GM21619 (cell line): ENCODE measurements around the gene ANKFN1.
"Not testable (repeated sequence)": the region's sequence is repeated elsewhere in the genome, so short reads cannot be mapped to it uniquely, and the experiment has no call there.

Source experiments
- ATAC-seq: cut with Tn5 transposase; IDR thresholded peaks from one replicate; pipeline ENCODE4 v1.9.1; 2021; ENCODE audit not compliant: unreplicated experiment

Gene ANKFN1

GRCh38 chr17:56269556-56270389, 116.5 kb downstream of the ANKFN1 start:
- ATAC-seq = no peak

- no peak for ATAC-seq
Observed at GRCh38 chr17:56274491-56274890, 121.2 kb downstream of the ANKFN1 start.

- no peak for ATAC-seq
Observed at GRCh38 chr17:56284482-56284881, 131.2 kb downstream of the ANKFN1 start.

GRCh38 chr17:56288786-56289185, 135.5 kb downstream of the ANKFN1 start:
- ATAC-seq = not testable (repeated sequence)

- ATAC-seq = no peak
Observed at GRCh38 chr17:56289321-56289720, 136.0 kb downstream of the ANKFN1 start.

GRCh38 chr17:56290101-56290801, 137.0 kb downstream of the ANKFN1 start:
- no peak for ATAC-seq

GRCh38 chr17:56290802-56291118, 137.5 kb downstream of the ANKFN1 start:
- ATAC-seq = no peak

- ATAC-seq = no peak
Observed at GRCh38 chr17:56291226-56291805, 138.0 kb downstream of the ANKFN1 start.

GRCh38 chr17:56292010-56292409, 138.7 kb downstream of the ANKFN1 start:
- ATAC-seq = no peak

GRCh38 chr17:56292578-56292977, 139.3 kb downstream of the ANKFN1 start:
- no peak for ATAC-seq

GRCh38 chr17:56297184-56297583, 143.9 kb downstream of the ANKFN1 start:
- ATAC-seq = no peak

- no peak for ATAC-seq
Observed at GRCh38 chr17:56298846-56299245, 145.6 kb downstream of the ANKFN1 start.

GRCh38 chr17:56300144-56300543, 146.9 kb downstream of the ANKFN1 start:
- no peak for ATAC-seq

GRCh38 chr17:56305007-56305406, 151.7 kb downstream of the ANKFN1 start:
- no peak for ATAC-seq

- no peak for ATAC-seq
Observed at GRCh38 chr17:56309897-56310296, 156.6 kb downstream of the ANKFN1 start.

GRCh38 chr17:56310782-56311181, 157.5 kb downstream of the ANKFN1 start:
- no peak for ATAC-seq

- ATAC-seq = no peak
Observed at GRCh38 chr17:56313201-56313600, 159.9 kb downstream of the ANKFN1 start.

- ATAC-seq = no peak
Observed at GRCh38 chr17:56314026-56314425, 160.8 kb downstream of the ANKFN1 start.

GRCh38 chr17:56314984-56315602, 161.8 kb downstream of the ANKFN1 start:
- no peak for ATAC-seq

- ATAC-seq = no peak
Observed at GRCh38 chr17:56316604-56317003, 163.3 kb downstream of the ANKFN1 start.

GRCh38 chr17:56317351-56318208, 164.3 kb downstream of the ANKFN1 start:
- no peak for ATAC-seq
